GM23338 (cell line): ENCODE results near the gene GALNT13. TPM values are rescaled to one million over a fixed set of nuclear protein-coding genes. Genes with fewer than 3 reads are reported as not detected.
A peak's percentile ranks its signal among the peaks of the same experiment; 100 is the strongest.

Source experiments
- ATAC-seq: fragments of 200-7000 bp; cut with Tn5 transposase; 3 replicates; pipeline ENCODE4 v1.9.1; 2020
- DNase-seq: peaks from one replicate; pipeline ENCODE4 v3.0.0-alpha.2; 2015; ENCODE audit warnings: low spot score
- H2AFZ ChIP-seq: fragments of 200-600 bp; sonication (generic); 2 replicates; pipeline ENCODE4 v1.8.0; 2016; ENCODE audit warnings: antibody characterized with exemption, mild to moderate bottlenecking, moderate library complexity
- H3F3A ChIP-seq: fragments of 200-600 bp; sonication (generic); replicated peaks from 2 replicates; pipeline ENCODE4 v1.8.0; 2017; ENCODE audit warnings: antibody characterized with exemption, mixed run types, low read depth
- H3K27ac ChIP-seq: fragments of 200-600 bp; sonication (generic); 2 replicates; pipeline ENCODE4 v1.6.1; 2016; ENCODE audit warnings: low read depth
- H3K27me3 ChIP-seq: fragments of 200-600 bp; sonication (generic); 2 replicates; pipeline ENCODE4 v1.8.0; 2016; ENCODE audit warnings: mild to moderate bottlenecking, mixed run types, moderate library complexity; ENCODE audit not compliant: insufficient read depth
- H3K36me3 ChIP-seq: fragments of 200-600 bp; sonication (generic); 2 replicates; pipeline ENCODE4 v1.8.0; 2016; ENCODE audit warnings: mild to moderate bottlenecking; ENCODE audit not compliant: insufficient read depth
- H3K4me1 ChIP-seq: fragments of 200-600 bp; sonication (generic); 2 replicates; pipeline ENCODE4 v1.8.0; 2016; ENCODE audit warnings: mild to moderate bottlenecking, moderate library complexity; ENCODE audit not compliant: insufficient read depth
- H3K4me2 ChIP-seq: fragments of 200-600 bp; sonication (generic); 2 replicates; pipeline ENCODE4 v1.7.1; 2017; ENCODE audit warnings: mixed run types
- H3K4me3 ChIP-seq: fragments of 200-600 bp; sonication (generic); 2 replicates; pipeline ENCODE4 v1.6.1; 2016; ENCODE audit warnings: mixed run types
- H3K79me2 ChIP-seq: fragments of 200-600 bp; sonication (generic); replicated peaks from 2 replicates; pipeline ENCODE4 v1.8.0; 2017; ENCODE audit warnings: mild to moderate bottlenecking; ENCODE audit not compliant: insufficient read depth
- H3K9me2 ChIP-seq: fragments of 200-600 bp; sonication (generic); 2 replicates; pipeline ENCODE4 v1.8.0; 2017; ENCODE audit not compliant: insufficient read depth
- H4K20me1 ChIP-seq: fragments of 200-600 bp; sonication (generic); replicated peaks from 2 replicates; pipeline ENCODE4 v1.8.0; 2017; ENCODE audit warnings: mild to moderate bottlenecking; ENCODE audit not compliant: insufficient read depth
- H3K27ac Mint-ChIP-seq: 2 replicates; pipeline ENCODE4 v1.8.0; 2020; ENCODE audit warnings: inconsistent platforms, mild to moderate bottlenecking, moderate library complexity, mixed read lengths
- H3K27me3 Mint-ChIP-seq: 3 replicates; pipeline ENCODE4 v1.8.0; 2022; ENCODE audit warnings: low read depth, mild to moderate bottlenecking, moderate library complexity, mixed read lengths, inconsistent platforms; ENCODE audit not compliant: insufficient read depth, poor library complexity
- H3K36me3 Mint-ChIP-seq: 3 replicates; pipeline ENCODE4 v1.8.0; 2021; ENCODE audit warnings: low read depth, mild to moderate bottlenecking, inconsistent platforms, moderate library complexity, mixed read lengths
- H3K4me1 Mint-ChIP-seq: 3 replicates; pipeline ENCODE4 v1.8.0; 2020; ENCODE audit warnings: mild to moderate bottlenecking, inconsistent platforms, mixed read lengths
- H3K4me3 Mint-ChIP-seq: 3 replicates; pipeline ENCODE4 v1.8.0; 2021; ENCODE audit warnings: moderate library complexity, mild to moderate bottlenecking, inconsistent platforms, mixed read lengths
- H3K9me3 Mint-ChIP-seq: 3 replicates; pipeline ENCODE4 v1.8.0; 2020; ENCODE audit warnings: moderate library complexity, mild to moderate bottlenecking, inconsistent platforms, mixed read lengths
- CREB1 ChIP-seq: fragments of 250-450 bp; sonication (Bioruptor Pico); IDR thresholded peaks from 2 replicates; pipeline ENCODE4 v1.5.0; 2020; ENCODE audit warnings: low read depth, mild to moderate bottlenecking, moderate library complexity
- CTCF ChIP-seq, 2 experiments: fragments of 200-600 bp in 1 of 2; sonication (generic) in 1 of 2; conservative IDR thresholded peaks; 2 replicates each; pipeline versions ENCODE4 v1.5.1 to v1.6.1; 2016 to 2017; ENCODE audit warnings: antibody characterized with exemption in 2 of 2, low read depth in 2 of 2, mild to moderate bottlenecking in 2 of 2, moderate library complexity in 1 of 2
- EZH2 ChIP-seq: fragments of 200-600 bp; sonication (generic); IDR thresholded peaks from one replicate; pipeline ENCODE4 v1.8.0; 2017; ENCODE audit warnings: antibody characterized with exemption, mild to moderate bottlenecking, low read depth; ENCODE audit not compliant: unreplicated experiment
- JUNB ChIP-seq: IDR thresholded peaks from one replicate; pipeline ENCODE4 v1.6.1; 2016; ENCODE audit warnings: antibody characterized with exemption; ENCODE audit not compliant: unreplicated experiment
- POLR2AphosphoS5 ChIP-seq: IDR thresholded peaks from 2 replicates; pipeline ENCODE4 v1.6.1; 2016; ENCODE audit warnings: antibody characterized with exemption, low read depth
- REST ChIP-seq: IDR thresholded peaks from one replicate; pipeline ENCODE4 v1.6.1; 2018; ENCODE audit warnings: antibody characterized with exemption; ENCODE audit not compliant: unreplicated experiment
- STAT1 ChIP-seq: IDR thresholded peaks from one replicate; pipeline ENCODE4 v1.6.1; 2016; ENCODE audit warnings: antibody characterized with exemption; ENCODE audit not compliant: unreplicated experiment
- ZNF331 ChIP-seq: fragments of 250-450 bp; sonication (Bioruptor Pico); IDR thresholded peaks from 2 replicates; pipeline ENCODE4 v1.5.0; 2020; ENCODE audit warnings: low read depth, mild to moderate bottlenecking, moderate library complexity
- ZNF462 ChIP-seq: fragments of 250-450 bp; sonication (Bioruptor Pico); IDR thresholded peaks from 2 replicates; pipeline ENCODE4 v1.5.0; 2020; ENCODE audit warnings: mild to moderate bottlenecking, moderate library complexity
- polyA plus RNA-seq: library from polyadenylated mRNA; unstranded; fragments of >200 nt; fragmentation: Nextera tagmentation; extraction: Ambion mirVana; gene quantifications from 2 replicates; pipeline ENCODE4 v1.2.1, GENCODE V29; 2016
- total RNA-seq: library from RNA; depleted of rRNA; stranded (reverse); fragments of >200 nt; shearing (Covaris generic); gene quantifications from 2 replicates; pipeline ENCODE4 v1.2.3, GENCODE V29; 2014

GALNT13 gene
- total and polyA plus RNA-seq, 2 experiments from 2014 or later, result 3.5 to 5.2 TPM

GRCh38 chr2:154402213-154402612 lies 530.5 kb downstream of the GALNT13 start:
- Histone ChIP-seq H4K20me1 (no peaks in the 10 kb centered on the region), H3K9me2 (no peaks in the 10 kb centered on the region), H3K27ac (no peak overlapping the region), H3K4me3 (no peak overlapping the region), H2AFZ (no peak overlapping the region), H3K79me2 (no peaks in the 10 kb centered on the region), H3K36me3 (no peaks in the 10 kb centered on the region), H3K4me2 (no peak overlapping the region), H3F3A (no peaks in the 10 kb centered on the region), H3K27me3 (no peaks in the 10 kb centered on the region), H3K4me1 (peaks cover 14% of the 10 kb centered on the region)
- peak; percentile 59 for DNase-seq
- peak; percentile 51; the same call in 2 of the 3 replicates for ATAC-seq
- H3K9me3 Mint-ChIP-seq, result no peaks in the 10 kb centered on the region
- H3K4me3 Mint-ChIP-seq, result no peak overlapping the region
- peak; percentile 45 to 67 for TF ChIP-seq CTCF (conservative IDR thresholded peaks at IDR 0.05; ENCODE audit: low read depth in 2 of 2)
- TF ChIP-seq ZNF462 (CRISPR knock-in tag), result no peak
- H3K36me3 Mint-ChIP-seq, result no peaks in the 10 kb centered on the region
- peaks cover 20% of the 10 kb centered on the region; the same call in 2 of the 3 replicates for H3K4me1 Mint-ChIP-seq
- no peak overlapping the region for H3K27ac Mint-ChIP-seq
- H3K27me3 Mint-ChIP-seq, result no peaks in the 10 kb centered on the region

- ATAC-seq, result no peak
- no peak overlapping the region for H3K27ac Mint-ChIP-seq
- no peak overlapping the region for H3K4me3 ChIP-seq
- no peaks in the 10 kb centered on the region for H3F3A ChIP-seq
- no peaks in the 10 kb centered on the region for H3K36me3 Mint-ChIP-seq
- H3K79me2 ChIP-seq, result no peaks in the 10 kb centered on the region
- peaks cover 20% of the 10 kb centered on the region; the same call in 2 of the 3 replicates for H3K4me1 Mint-ChIP-seq
- no peak overlapping the region for H3K27ac ChIP-seq
- H4K20me1 ChIP-seq, result no peaks in the 10 kb centered on the region
- H2AFZ ChIP-seq, result no peak overlapping the region
- H3K9me3 Mint-ChIP-seq, result no peaks in the 10 kb centered on the region
- no peaks in the 10 kb centered on the region for H3K27me3 ChIP-seq
- H3K36me3 ChIP-seq, result no peaks in the 10 kb centered on the region
- H3K27me3 Mint-ChIP-seq, result no peaks in the 10 kb centered on the region
- no peaks in the 10 kb centered on the region for H3K9me2 ChIP-seq
- H3K4me3 Mint-ChIP-seq, result no peak overlapping the region
- no peak overlapping the region for H3K4me2 ChIP-seq
- no peak for DNase-seq
- peaks cover 14% of the 10 kb centered on the region for H3K4me1 ChIP-seq
- TF ChIP-seq POLR2AphosphoS5 (no peak), REST (no peak), CREB1 (CRISPR knock-in tag) (no peak), EZH2 (no peak), STAT1 (no peak), ZNF331 (CRISPR knock-in tag) (no peak), JUNB (no peak)
Observed at GRCh38 chr2:154403242-154403790, 531.6 kb downstream of the GALNT13 start.
